Measurements from ENCODE around the gene METTL26. TPM values are rescaled to one million over a fixed set of nuclear protein-coding genes. Genes with fewer than 3 reads are reported as not detected.

METTL26 gene
- total RNA-seq, 1 donor, result 51.8 TPM

- H3K4me3 ChIP-seq (ENCODE audit: low read depth, low read length), result no peak overlapping the region
- DNase-seq (ENCODE audit: low read depth), result no peak
- no peak for TF ChIP-seq CTCF (IDR thresholded peaks at IDR 0.05; ENCODE audit: insufficient read depth, low read depth, low read length)
Measured at GRCh38 chr16:657487-657886, 21.4 kb upstream of the METTL26 start.

GRCh38 chr16:654034-654433 lies 17.9 kb upstream of the METTL26 start:
- H3K4me3 ChIP-seq (ENCODE audit: low read depth, low read length), result no peak overlapping the region
- no peak for DNase-seq (ENCODE audit: low read depth)
- TF ChIP-seq CTCF (IDR thresholded peaks at IDR 0.05; ENCODE audit: insufficient read depth, low read depth, low read length), result no peak

GRCh38 chr16:652454-653305 lies 16.6 kb upstream of the METTL26 start:
- no peak for DNase-seq (ENCODE audit: low read depth)
- no peak overlapping the region for H3K4me3 ChIP-seq (ENCODE audit: low read depth, low read length)
- no peak for TF ChIP-seq CTCF (IDR thresholded peaks at IDR 0.05; ENCODE audit: insufficient read depth, low read depth, low read length)

GRCh38 chr16:651844-652243 lies 15.7 kb upstream of the METTL26 start:
- no peak for TF ChIP-seq CTCF (IDR thresholded peaks at IDR 0.05; ENCODE audit: insufficient read depth, low read depth, low read length)
- no peak overlapping the region for H3K4me3 ChIP-seq (ENCODE audit: low read depth, low read length)
- DNase-seq (ENCODE audit: low read depth), result no peak

- TF ChIP-seq CTCF (IDR thresholded peaks at IDR 0.05; ENCODE audit: insufficient read depth, low read depth, low read length), result no peak
- no peak for DNase-seq (ENCODE audit: low read depth)
- H3K4me3 ChIP-seq (ENCODE audit: low read depth, low read length), result peak overlapping the region; percentile 63
Measured at GRCh38 chr16:649631-650030, 13.5 kb upstream of the METTL26 start.

- H3K4me3 ChIP-seq (ENCODE audit: low read depth, low read length), result peak within 1 kb of the TSS; percentile 63
- TF ChIP-seq CTCF (IDR thresholded peaks at IDR 0.05; ENCODE audit: insufficient read depth, low read depth, low read length), result no peak
- DNase-seq (ENCODE audit: low read depth), result peak; percentile 92
Measured at GRCh38 chr16:648781-649589, 12.9 kb upstream of the METTL26 start, which contains the start of gene WDR90. WDR90 (plus strand) TSS chr16:649365; CDS start chr16:649417, 52 bp downstream.
